CD4-positive, alpha-beta T cell treated with Interleukin-6 at 100 ng/mL for 8 hours (primary cell): ENCODE data around the gene PLK1.
A peak's percentile ranks its signal among the peaks of the same experiment; 100 is the strongest.
"Not testable (repeated sequence)": the region's sequence is repeated elsewhere in the genome, so short reads cannot be mapped to it uniquely, and the experiment has no call there.

Source experiments
- DNase-seq: peaks from one replicate; pipeline ENCODE4 v3.0.0-alpha.2; 2020; ENCODE audit warnings: mixed read lengths, low spot score

The PLK1 gene

DNA sequence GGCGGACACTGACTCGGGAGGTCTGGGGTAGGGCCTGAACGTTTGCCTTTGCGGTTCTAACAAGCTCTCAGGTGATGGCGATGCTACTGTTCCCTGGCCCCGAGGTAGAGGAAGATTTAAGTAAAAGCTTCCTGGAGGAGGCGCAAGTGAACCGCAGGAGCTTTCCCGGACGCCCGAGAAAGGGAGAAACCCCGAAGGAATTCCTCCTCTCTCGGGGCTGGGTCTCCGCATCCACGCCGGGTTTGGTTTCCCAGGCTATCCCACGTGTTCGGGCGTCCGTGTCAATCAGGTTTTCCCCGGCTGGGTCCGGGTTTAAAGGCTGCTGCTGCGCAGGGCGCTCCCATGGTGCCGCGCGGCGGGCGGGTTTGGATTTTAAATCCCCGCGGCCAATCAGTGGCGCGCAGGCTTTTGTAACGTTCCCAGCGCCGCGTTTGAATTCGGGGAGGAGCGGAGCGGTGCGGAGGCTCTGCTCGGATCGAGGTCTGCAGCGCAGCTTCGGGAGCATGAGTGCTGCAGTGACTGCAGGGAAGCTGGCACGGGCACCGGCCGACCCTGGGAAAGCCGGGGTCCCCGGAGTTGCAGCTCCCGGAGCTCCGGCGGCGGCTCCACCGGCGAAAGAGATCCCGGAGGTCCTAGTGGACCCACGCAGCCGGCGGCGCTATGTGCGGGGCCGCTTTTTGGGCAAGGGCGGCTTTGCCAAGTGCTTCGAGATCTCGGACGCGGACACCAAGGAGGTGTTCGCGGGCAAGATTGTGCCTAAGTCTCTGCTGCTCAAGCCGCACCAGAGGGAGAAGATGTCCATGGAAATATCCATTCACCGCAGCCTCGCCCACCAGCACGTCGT, at the start of gene PLK1:
Gene PLK1, plus strand, starts transcription at position 460 of the 844 bp plus-strand sequence. Its CDS starts 44 bp downstream, at position 504.
- DNase-seq = peak; percentile 56

DNA sequence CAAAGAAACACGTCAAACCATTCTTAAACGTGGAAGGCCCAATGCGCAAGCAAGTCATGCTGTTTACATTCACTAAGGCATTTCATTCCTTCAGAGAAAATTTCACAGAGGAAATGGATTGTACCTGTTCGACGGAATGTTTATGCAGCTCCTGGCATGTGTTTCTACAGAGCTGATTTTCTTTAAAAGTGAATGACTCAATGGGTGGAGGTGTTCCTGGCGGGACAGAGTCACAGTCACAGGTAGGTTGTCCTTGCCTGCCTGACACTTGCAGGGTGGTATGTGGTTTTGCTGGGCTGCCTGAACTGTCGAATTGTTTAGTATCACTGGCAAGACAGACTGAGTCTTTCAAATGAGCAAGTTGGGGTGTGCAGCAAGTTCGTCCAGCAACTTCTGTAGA, 49.2 kb upstream of the PLK1 start:
- DNase-seq = no peak

DNA sequence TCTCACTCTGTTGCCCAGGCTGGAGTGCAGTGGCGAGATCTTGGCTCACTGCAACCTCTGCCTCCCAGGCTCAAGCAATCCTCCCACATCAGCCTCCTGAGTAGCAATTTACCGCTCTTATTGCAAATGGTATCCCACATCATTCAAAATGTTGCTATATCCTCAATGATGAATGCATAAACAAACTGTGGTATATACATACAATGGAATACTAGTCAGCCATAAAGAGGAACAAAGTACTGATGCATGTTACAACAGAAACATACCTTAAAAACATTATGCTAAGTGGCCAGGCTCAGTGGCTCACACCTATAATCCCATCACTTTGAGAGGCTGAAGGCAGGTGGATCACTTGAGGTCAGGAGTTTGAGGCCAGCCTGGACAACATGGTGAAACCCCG, 46.8 kb upstream of the PLK1 start:
- DNase-seq = not testable (repeated sequence)

GRCh38 chr16:23634461-23635036, 44.1 kb upstream of the PLK1 start:
- DNase-seq = no peak

- no peak for DNase-seq
Observed at GRCh38 chr16:23635958-23636357, 42.7 kb upstream of the PLK1 start.

GRCh38 chr16:23640615-23640930, 38.1 kb upstream of the PLK1 start:
- no peak for DNase-seq

- DNase-seq = peak; percentile 83
Observed at GRCh38 chr16:23640931-23641765, 37.5 kb upstream of the PLK1 start, which contains the start of the genes DCTN5 and PALB2. DCTN5 (plus strand) TSS chr16:23641466; CDS start chr16:23641543, 77 bp downstream. PALB2 (minus strand) TSS chr16:23641310; CDS start chr16:23641157, 153 bp downstream.

DNA sequence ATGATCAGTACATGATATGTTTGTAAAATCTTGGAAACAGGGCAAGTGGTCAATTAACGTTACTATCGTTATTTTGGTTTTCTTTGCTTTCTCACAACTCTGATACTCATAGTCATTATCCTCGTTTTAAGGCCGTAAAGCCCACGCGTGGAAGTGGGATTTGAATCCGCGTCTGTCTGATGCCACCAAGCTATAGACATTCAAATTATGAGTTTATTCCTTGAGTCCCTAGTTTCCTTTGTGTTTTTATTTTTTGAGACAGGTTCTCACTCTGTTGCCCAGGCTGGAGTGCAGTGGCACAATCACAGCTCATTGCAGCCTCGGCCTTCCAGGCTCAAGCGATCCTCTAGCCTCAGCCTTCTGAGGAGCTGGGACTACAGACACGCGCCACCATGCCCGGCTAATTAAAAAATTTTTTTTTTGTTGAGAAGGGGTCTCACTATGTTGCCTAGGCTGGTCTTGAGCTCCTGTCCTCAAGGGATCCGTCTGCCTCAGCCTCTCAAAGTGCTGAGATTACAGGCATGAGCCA, 36.4 kb upstream of the PLK1 start:
- DNase-seq = no peak

DNA sequence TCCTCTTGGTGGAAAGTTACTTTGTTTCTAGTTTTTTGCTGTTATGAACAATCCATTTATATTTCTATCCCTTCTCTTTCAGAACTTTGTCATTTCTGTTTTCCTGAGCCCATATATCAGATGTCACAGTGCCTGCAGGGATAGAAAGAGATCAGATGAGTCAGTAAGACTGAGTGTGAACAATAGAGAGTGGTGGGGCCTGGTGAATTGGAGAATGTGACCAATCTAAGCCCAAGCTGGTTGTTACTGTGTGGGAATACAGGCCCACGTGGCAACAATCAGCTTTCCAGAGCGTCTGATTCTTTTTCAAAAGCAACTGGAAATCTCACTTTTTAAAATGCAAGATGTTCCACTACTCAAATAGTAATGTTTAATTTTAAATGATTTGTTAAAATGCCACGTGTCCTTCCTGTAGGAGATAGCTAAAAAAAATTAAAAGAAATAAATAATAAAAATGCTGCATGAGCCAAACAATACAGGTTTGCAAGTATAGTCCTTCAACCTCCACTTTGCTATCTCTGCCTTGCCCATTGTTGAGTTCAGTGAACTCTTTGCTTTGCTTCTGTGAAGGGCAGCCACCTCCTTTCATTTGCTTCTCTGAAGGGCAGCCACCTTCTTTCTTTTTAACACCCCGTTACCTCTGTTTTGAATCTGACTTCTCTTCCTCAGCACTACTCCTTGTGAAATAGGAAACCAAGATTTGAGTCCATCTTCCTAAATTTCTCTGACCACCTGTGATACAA, 27.8 kb upstream of the PLK1 start:
- no peak for DNase-seq

- no peak for DNase-seq
Observed at GRCh38 chr16:23651943-23652468, 26.7 kb upstream of the PLK1 start.

GRCh38 chr16:23663918-23664317, 14.8 kb upstream of the PLK1 start:
- no peak for DNase-seq

- DNase-seq = no peak
Observed at GRCh38 chr16:23666571-23667354, 11.9 kb upstream of the PLK1 start.

GRCh38 chr16:23667355-23667659, 11.4 kb upstream of the PLK1 start:
- no peak for DNase-seq

DNA sequence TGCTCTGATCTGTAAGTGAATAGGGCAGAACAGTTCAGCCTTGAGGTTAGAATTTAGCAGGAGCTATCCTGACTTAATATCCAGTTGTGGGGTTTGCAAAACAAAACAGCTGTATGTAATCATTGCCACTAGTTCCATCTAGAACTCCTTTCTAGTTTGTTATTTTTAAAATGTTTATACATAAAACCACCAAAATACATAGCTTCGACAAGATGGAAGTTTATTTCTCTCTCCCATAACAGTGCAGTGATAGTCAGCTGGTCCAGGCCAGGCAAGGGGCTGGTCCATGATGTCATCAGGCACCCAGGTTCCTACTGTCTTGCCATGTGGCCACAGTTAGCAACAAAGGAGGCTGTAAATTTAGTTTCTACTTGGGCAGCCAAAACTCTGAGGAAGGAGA, 10.5 kb upstream of the PLK1 start:
- DNase-seq = no peak

DNA sequence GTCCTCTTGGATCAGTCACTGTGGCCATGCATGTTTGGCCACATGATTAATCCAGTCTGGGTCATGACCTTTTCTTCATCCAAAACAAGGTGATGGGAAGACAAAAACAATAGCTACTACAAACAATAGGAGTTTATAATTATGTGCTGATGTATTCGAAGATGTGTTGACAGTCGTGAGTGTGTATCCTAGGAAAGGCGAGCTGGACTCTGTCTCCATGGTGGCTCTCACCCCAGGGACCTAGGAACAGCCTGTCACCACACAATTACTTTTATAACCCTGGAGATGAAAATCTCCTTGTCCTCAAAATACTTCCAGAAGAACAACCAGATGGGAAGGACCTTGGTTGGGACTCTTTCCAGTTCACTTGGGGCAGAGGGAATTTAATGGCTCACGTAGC, 9.8 kb upstream of the PLK1 start:
- DNase-seq = no peak

DNA sequence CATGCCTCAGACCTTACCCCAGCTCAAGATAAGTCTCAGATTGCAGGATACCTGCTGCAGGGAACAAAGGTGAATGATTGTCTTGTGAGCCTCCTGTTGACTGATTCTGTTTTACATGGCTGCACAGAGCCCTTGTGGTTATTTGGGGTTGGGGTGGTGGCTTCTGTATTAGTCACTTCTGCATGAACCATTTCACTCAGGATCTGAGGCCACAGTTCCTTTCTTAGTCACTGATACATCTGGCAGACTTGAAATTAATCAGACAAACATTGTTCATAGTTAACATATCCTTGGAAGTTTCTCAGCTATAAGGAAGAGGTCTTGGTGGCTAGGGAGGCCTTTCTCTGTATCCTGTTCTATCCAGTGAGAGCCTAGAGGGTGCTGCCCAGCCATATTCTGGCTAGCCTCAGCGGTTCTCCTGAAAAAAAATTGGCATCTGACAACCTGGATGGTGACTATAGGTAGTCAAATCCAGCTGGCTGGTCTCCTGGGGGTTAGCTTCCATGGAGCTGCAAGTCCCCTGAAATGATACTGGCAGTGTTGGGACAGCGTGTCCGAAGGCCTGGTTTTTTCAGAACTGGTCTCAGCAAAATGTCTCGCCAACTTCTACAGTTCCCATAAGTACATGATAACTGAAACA, 8.4 kb upstream of the PLK1 start:
- no peak for DNase-seq

- no peak for DNase-seq
Observed at GRCh38 chr16:23673971-23674614, 4.6 kb upstream of the PLK1 start.

GRCh38 chr16:23676924-23677480, 1.7 kb upstream of the PLK1 start:
- no peak for DNase-seq

DNA sequence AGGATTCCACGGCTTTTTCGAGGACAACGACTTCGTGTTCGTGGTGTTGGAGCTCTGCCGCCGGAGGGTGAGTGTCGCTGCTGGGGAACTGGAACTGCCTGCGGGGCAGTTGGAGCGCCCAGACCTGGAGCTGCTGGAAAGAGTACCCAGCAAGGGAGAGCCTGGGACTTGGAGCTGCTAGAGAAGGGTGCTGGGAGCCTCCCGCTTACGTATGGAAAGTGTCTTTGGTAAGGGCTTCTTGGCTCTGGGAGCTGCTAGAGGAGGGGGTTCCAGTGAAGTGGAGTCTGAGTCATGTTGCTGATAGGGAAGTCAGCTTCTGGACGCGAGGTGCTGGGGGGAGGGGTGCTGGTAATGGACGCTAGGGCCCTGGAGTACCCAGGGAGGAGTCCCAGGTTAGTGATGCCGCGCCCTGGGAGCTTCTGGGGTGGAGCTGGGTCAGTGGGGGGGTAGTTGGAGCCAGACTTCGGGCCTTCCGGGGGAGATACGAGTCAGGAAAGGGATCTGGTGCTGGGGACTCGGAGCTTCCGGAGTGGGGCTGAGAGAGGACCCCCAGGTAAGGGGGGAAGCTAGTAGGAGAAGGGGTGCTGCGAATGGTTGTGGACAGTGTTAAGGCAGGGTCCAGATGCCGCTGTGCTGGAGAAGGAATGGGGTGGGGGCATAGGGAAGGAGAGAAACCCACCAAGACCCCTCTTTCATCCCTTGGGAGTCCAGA, 741 bp downstream of the PLK1 start:
- DNase-seq = no peak
